Stimulated activated CD8-positive, alpha-beta memory T cell treated with anti-CD3 and anti-CD28 coated beads, Interleukin-15, amount 100 ng/mL, for 1 hour (primary cell): ENCODE results near the gene DUSP5.
"Not testable (repeated sequence)": the region's sequence is repeated elsewhere in the genome, so short reads cannot be mapped to it uniquely, and the experiment has no call there.

Experiments
- DNase-seq: peaks from one replicate; pipeline ENCODE4 v3.0.0-alpha.2; 2020; ENCODE audit warnings: low read depth

DUSP5 gene

GRCh38 chr10:110522365-110522988 is 24.8 kb downstream of the DUSP5 start:
- no peak for DNase-seq

GRCh38 chr10:110523736-110524135 is 26.0 kb downstream of the DUSP5 start:
- DNase-seq: no peak

DNA sequence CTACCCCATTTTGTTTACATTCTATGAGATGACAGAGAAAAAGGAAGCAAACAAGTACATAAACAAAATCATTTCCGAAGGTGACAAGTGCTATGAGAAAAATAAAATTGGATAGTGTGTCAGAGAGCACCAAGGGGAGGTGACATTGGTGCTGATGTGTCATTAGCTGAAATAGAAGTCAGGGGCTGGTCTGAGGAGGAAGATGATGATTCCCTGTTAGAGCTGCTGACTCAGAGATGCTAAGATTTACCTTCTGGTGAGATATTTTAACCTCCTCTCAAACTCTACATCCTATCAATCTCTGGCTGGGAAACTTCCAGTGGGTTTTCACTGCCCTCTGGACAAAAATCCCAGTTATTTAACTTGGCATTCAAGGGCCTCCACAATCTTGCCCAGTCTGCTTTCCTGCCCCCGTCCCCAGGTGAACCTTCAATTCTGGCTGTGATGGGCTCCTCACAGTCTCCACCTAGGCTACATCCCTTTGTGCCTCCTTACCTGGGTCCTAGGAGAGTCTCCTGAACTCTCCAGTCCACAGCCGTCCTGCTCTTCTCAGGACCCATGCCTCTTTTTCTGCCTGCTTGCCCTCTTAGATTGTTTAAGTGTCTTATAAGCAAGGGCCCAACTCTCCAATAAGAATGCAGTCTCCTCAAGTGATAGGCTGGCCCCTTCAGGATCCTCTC is 26.6 kb downstream of the DUSP5 start:
- no peak for DNase-seq

GRCh38 chr10:110524859-110525232 is 27.1 kb downstream of the DUSP5 start:
- DNase-seq: no peak

DNA sequence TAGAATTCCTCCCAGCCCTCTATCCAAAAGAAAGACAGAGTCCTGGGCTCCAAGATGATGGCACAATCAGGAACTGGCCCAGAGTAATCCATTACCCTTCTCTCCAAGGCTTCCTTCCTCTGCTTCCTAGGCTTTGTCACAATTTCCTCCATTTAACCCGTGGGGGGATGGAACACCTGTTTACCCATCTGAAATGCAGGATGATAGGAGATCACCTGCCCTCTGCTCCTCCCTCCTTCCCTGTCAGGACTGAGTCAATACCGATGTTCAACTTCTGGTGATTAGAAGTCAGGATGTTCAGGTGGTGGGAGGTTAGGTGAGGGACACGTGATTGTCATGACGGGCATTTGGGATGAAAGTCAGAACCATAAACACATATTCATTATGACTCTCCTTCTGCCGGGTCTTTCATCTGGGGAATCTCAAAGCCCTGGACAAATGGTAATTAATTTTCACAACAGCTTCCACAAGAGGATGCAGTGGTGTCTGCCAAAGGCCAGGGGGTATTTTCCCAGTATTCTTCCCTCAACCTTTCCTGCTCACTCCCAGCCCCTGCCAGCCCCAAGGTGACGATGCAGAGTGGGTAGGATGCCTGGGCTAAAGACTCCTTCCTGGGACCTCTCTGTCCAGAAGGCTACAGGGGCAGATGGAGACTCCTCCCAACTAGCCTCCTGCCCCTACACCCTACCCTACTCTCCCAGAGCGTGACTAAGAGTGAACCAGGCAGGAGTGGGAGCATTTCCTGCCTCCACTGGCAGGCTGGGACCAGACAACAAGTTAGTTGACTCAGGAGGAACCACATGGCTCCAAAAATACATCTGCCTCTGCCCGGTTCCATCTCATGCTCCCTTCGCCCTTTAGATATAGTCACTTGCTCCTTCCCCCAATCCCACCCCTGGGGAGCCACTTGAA is 27.9 kb downstream of the DUSP5 start:
- DNase-seq: no peak

DNA sequence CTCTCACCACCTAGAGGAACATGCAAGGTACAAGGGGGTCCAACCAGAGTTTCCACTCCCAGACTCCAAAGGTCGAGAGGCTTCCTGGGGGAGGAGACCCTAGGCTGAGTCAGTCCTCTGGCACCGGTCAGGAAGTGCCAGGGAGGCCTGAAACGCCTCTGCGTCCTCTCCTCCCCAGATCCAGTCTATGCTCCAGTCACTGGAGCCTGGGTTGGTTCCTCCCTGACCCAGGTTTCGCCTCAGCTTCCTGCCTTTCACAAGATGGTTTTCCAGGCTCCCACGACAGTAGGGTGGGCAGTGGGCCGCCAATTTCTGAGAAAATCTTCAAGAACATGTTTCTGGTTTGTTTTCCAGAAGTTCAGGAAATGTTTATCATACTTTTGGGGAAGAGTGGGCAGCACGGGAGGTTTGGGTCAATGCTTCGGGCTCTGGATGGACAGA is 30.0 kb downstream of the DUSP5 start:
- no peak for DNase-seq

- no peak for DNase-seq
These were observed 30.7 kb downstream of the DUSP5 start for GRCh38 chr10:110528224-110528996.

DNA sequence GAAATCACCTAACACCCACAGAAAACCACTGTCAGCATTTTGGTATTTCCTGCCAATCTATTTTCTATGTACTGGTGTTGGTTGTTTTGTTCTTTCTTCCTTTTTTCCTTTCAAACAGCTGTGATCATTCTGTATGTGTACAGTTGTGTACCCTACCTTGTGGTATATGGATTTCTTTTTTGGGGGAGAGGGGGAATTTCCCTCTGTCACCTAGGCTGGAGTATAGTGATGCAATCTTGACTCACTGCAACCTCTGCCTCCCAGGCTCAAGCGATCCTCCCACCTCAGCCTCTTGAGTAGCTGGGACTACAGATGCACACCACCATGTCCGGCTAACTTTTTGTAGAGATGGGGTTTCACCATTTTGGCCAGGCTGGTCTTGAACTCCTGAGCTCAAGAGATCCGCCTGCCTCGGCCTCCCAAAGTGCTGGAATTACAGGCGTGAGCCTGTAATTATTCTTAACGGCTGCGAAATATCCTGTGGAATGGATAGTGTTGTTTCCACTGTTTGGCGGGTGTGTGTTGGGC is 31.4 kb downstream of the DUSP5 start:
- not testable (repeated sequence) for DNase-seq

GRCh38 chr10:110529596-110530011 is 31.9 kb downstream of the DUSP5 start:
- no peak for DNase-seq

DNA sequence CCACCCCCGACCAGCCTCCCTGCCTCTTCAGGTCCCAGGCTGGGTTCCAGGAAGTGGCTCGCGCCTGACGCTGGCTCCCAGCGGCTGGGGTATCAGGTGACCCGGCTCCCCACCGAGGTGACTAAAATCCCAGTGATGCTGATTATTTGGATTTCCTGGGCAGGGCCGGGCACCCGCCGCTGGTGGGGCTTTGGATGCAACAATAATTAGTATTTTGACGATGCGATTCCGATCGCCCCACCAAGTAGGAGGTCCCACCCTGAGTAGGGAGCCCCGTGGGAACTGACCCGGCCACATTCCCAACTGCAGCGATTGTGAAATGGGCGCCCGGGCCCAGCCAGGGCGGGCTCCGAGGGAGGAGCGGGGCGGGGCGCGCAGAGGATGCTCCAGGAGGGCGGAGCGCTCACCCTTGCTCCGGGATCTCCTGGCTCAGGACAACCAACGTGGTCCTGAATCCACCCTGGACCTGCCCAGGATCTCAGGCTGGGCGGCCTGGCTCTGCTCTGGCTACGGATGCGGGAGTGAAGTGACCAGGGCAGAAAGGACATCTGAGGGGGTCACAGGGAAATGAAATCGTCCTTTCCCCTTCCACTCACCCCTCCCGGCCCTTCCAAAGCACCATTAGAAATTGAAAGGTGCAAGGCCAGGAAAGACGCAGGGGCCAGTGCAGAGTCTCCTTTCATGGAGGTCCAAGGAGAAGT is 32.6 kb downstream of the DUSP5 start:
- no peak for DNase-seq

DNA sequence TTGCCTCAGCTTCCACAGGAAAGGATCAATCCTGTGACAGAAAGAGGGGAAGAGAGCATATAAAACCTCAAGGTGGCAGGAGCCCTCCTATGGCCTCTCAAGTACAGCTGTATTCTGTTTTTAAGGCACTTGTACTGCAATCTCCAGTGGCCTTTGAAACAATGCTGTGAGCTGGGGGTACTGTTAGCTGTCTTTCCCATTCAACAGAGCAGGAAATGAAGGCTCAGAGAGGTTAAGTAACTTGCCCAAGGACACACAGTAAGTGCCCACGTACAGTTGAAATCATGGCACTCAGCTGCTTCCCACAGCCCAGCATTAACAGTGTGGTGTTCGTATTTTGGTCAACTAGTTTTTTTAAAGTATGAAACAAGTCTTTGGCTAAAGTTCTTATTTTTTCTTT is 34.0 kb downstream of the DUSP5 start:
- no peak for DNase-seq

DNA sequence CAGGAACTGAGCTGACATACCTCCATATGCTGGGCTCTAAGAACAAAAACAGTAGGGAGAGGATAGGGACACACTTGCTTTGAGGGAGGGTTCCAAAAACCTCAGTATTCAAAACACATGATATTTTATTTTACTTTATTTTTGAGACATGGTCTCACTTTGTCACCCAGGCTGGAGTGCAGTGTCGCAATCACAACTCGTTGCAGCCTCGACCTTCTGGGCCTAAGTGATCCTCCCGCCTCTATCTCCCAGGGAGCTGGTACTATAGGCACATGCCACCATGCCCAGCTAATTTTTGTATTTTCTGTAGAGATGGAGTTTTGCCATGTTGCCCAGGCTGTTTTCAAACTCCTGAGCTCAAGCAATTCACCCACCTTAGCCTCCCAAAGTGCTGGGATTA is 34.9 kb downstream of the DUSP5 start:
- DNase-seq: not testable (repeated sequence)

GRCh38 chr10:110533149-110533548 is 35.4 kb downstream of the DUSP5 start:
- DNase-seq: no peak

GRCh38 chr10:110534571-110534970 is 36.9 kb downstream of the DUSP5 start:
- no peak for DNase-seq

DNA sequence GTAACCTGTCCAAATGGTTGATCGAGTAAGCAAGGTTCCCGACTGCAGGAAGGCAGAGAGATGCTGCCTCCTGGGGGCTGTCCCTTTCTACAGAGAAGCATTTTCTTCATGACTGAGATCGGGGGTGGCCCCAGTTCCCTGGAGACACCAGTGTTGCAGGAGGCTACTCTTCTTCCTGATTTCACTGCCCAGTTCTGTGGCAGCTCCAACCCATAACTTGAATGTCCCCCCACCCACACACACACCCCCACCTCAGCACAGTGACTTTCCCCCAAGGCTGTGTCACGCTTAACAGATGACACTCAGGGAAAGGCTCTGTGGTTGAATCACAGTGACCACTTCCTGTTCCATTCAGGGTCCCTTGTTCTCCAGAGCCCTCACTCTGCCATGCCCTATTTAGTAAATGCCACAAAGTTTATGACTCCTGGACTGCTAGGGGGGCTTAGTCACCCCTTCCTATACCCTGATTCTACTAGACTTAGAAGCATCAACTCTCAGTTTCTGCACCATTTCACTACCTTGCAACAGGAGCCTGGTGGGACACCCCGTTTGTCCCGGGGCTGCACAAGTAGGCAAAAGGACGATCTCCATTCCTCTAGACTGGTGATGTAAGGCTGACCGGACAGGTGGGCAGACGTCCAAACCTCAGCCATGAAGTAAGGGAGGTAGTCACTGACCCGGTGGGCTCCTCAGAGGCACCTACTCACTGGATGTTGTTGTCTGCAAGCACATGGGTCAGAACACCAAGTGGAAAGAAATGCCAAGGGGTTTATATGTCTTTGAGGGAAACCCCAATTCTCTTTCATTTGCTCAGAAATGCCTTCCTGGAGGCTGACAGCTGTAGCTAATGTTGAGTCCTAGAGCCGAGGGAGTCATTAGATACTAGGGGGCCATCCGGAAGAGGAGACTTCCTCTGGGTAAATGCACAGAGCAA is 38.5 kb downstream of the DUSP5 start:
- no peak for DNase-seq

DNA sequence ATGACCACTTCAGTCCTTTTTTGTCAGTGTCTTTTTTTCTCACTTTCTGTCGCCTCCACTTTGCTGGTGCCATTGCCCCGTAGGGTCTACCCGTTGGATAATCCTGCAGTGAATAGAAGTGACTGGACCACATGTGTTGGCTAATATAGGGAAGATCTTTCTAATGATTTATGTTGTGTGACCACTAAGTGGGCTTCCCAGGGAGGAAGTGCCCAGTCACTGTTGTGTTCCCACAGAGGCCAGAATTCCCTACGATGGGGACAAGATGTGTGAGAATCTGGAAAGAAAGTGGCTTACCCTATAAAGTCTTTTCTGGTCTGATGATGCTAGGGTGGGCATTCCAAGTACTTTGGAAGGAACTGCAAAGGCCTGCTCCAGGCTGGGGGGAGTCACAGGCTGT is 41.4 kb downstream of the DUSP5 start:
- no peak for DNase-seq

DNA sequence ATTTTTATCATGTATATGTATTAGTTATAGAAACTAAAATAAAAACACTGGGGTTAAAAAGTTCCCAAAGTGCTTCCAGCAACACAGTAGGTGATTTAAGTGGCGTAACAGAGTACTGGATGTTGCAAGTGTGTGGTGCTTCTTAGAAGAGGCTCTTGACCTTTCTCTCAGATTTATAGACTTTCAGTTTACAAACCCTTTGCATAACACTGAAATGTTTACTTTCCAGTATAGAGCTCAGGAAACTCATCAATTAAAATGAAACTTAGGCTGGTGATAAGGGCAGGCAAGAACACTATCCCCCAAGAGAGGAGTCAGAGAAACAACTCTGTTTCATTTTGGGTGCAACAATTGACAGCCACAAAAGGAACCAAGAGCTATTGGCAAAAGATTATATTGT is 42.3 kb downstream of the DUSP5 start:
- DNase-seq: no peak

DNA sequence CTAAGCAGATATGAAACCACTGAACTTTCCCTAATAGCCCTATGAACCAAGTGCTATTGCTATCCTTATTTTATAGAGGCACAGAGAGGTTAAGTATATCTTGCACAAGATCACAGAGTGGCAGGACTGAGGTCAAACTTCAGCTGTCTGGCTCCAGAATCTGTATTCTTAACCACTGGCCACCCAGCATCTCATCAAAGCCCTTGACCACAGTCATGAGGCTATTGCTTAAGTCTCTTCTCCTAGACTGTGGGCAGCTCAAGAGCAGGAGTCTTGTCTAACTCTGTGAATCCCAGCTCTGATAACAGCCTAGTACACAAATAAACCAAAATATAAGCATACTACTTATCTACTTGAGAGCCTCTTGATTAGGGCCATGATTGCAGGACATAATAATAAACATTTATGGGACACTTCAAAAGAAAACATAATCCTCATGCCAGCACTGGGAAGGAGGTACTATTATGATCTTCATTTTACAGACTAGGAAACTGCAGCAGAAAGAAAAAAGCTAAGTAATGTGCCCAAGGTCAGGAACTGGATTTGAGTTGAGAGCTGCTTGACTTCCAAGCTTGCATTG is 47.3 kb downstream of the DUSP5 start:
- no peak for DNase-seq

DNA sequence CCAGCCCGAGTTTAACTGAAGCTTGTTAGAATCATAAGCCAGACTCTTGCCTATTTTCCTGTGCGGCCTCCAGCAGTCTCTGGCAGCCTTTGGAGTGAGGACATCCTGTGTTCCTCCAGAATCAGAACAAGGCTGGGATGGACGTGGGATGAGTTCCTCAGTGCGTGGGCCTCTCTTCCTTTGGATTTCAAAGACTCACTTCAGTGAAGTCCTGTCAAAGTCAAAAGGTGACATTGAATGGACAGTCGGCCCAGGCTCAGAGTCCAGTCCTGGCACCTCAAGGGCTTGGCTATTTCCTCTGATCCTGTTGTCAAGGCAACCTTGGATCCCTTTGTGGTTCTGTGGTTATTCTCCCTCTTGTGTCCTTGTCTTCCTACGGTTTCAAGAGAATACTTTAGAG is 48.4 kb downstream of the DUSP5 start:
- no peak for DNase-seq
